ENCODE data around the gene IL17RB.

The IL17RB gene

DNA sequence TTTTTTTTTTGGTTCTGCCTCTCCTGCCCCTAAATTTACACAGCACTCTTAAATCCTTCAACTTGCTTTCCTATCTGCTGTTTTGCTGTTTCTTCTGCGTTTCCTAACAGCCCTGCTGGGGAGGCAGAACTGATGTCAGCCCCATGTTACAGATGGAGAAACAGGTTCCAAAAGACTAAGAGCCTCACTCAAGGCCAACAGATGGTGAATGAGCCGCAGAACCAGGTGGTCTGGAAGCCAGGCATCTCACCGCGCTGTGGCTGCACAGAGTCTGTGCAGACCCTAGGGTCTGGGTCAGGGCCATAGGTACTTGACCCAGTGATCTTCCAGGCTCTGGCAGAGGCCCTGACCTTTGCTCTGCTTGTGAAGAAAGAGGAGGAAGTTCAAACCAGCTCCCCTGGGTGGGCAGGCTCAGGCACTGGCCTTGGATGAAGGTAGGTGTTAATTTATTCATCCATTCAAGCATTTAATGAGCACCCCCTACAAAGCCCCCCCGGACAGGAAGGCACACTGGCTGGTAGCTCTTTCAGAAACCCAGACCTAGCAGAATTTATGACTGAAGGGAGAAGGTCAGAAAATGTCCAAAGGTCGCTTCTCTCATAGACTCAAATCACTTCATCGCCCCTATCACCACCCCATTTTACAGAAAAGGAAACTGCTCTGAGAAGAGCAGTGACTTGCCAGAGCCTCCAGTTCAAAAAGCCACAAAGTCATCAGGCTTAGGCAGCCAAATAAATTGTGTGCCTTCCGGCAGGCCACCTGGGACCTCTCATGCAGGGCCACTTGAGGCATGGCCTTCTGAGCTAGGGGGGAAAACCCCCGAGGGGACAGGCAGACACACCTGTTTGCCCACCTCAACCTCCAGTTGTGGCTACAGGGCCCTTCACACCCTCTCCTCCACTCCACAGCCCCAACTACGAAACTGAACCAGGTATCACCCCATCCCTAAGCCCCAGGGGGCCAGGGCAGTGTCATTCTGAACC is 2.9 kb upstream of the IL17RB start:
- H3K4me1 ChIP-seq (ENCODE audit: control insufficient read depth, low read length), result peaks cover 10% of the 10 kb centered on the region
- H3K4me3 ChIP-seq (ENCODE audit: low read length), result no peak overlapping the region
- H3K36me3 ChIP-seq (ENCODE audit: control insufficient read depth, low read length), result no peaks in the 10 kb centered on the region
- no peaks in the 10 kb centered on the region for H3K9me2 ChIP-seq (replicated peaks; ENCODE audit: control insufficient read depth, low read length)
- peaks cover 51% of the 10 kb centered on the region for H3K27me3 ChIP-seq (ENCODE audit: control insufficient read depth, low read length)
- H3F3A ChIP-seq (ENCODE audit: control insufficient read depth, insufficient read depth), result no peaks in the 10 kb centered on the region
- H3K79me2 ChIP-seq (ENCODE audit: control insufficient read depth, low read length), result no peaks in the 10 kb centered on the region
- no peaks in the 10 kb centered on the region for H3K9me3 ChIP-seq (ENCODE audit: control insufficient read depth, insufficient read depth, low read length)
- no peak overlapping the region for H3K27ac ChIP-seq (ENCODE audit: low read depth, low read length)
- H4K20me1 ChIP-seq (ENCODE audit: control insufficient read depth, insufficient read depth, low read depth, low read length), result no peaks in the 10 kb centered on the region
- H3K4me2 ChIP-seq (ENCODE audit: low read length), result no peak overlapping the region
- TF ChIP-seq EZH2phosphoT487 (IDR thresholded peaks at IDR 0.05; ENCODE audit: borderline replicate concordance, low read length), result no peak
- TF ChIP-seq, protein P1, sequence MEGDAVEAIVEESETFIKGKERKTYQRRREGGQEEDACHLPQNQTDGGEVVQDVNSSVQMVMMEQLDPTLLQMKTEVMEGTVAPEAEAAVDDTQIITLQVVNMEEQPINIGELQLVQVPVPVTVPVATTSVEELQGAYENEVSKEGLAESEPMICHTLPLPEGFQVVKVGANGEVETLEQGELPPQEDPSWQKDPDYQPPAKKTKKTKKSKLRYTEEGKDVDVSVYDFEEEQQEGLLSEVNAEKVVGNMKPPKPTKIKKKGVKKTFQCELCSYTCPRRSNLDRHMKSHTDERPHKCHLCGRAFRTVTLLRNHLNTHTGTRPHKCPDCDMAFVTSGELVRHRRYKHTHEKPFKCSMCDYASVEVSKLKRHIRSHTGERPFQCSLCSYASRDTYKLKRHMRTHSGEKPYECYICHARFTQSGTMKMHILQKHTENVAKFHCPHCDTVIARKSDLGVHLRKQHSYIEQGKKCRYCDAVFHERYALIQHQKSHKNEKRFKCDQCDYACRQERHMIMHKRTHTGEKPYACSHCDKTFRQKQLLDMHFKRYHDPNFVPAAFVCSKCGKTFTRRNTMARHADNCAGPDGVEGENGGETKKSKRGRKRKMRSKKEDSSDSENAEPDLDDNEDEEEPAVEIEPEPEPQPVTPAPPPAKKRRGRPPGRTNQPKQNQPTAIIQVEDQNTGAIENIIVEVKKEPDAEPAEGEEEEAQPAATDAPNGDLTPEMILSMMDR (IDR thresholded peaks at IDR 0.05; ENCODE audit: low read depth, low read length, poor library complexity, severe bottlenecking), result no peak

DNA sequence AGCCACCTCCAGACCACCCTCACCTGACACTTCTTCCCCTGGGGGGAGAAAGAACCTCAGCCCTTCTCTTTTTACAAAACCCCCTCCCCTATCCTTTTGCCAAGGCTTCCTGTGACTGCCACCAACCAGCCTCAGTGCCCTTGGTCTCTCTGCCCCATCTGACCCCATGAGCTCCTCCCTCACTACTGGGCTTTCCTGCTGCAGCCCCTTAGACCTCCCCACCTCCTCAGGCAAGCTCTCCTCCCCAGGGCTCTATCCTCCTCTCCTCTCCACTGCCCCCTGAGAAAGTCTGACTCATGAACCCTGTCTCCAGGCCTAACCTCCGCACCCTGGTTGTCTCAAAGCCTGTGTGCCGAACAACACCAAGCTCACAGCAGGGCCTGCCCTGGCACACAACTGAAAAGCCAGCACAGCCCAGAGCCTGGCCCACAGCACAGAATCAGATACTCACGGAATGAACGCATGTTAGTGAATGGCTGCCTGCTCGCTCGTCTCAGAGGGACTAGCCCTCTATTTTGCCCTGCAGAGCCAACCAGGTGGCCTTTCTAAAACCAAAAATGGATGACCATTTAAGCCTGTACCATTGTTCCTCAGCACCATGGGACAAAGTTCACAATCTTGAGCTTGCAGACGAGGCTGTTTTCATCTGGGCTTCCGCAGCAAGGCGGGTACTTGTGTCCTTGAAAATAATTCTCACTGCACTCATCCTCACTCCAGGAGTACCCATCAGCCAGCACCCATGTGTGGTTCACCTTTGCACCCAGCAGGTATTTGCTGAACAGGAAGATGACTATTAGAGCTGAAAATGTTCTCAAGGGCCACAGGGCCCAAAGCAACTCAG is 1.9 kb upstream of the IL17RB start:
- H3K4me2 ChIP-seq (ENCODE audit: low read length), result no peak overlapping the region
- no peaks in the 10 kb centered on the region for H3F3A ChIP-seq (ENCODE audit: control insufficient read depth, insufficient read depth)
- H3K4me1 ChIP-seq (ENCODE audit: control insufficient read depth, low read length), result peaks cover 10% of the 10 kb centered on the region
- no peak overlapping the region for H3K27ac ChIP-seq (ENCODE audit: low read depth, low read length)
- H4K20me1 ChIP-seq (ENCODE audit: control insufficient read depth, insufficient read depth, low read depth, low read length), result no peaks in the 10 kb centered on the region
- H3K79me2 ChIP-seq (ENCODE audit: control insufficient read depth, low read length), result no peaks in the 10 kb centered on the region
- no peaks in the 10 kb centered on the region for H3K36me3 ChIP-seq (ENCODE audit: control insufficient read depth, low read length)
- TF ChIP-seq, protein P1 (IDR thresholded peaks at IDR 0.05; ENCODE audit: low read depth, low read length, poor library complexity, severe bottlenecking), result no peak
- TF ChIP-seq EZH2phosphoT487 (IDR thresholded peaks at IDR 0.05; ENCODE audit: borderline replicate concordance, low read length), result no peak
- H3K27me3 ChIP-seq (ENCODE audit: control insufficient read depth, low read length), result peaks cover 51% of the 10 kb centered on the region
- no peak overlapping the region for H3K4me3 ChIP-seq (ENCODE audit: low read length)
- no peaks in the 10 kb centered on the region for H3K9me3 ChIP-seq (ENCODE audit: control insufficient read depth, insufficient read depth, low read length)
- no peaks in the 10 kb centered on the region for H3K9me2 ChIP-seq (replicated peaks; ENCODE audit: control insufficient read depth, low read length)

DNA sequence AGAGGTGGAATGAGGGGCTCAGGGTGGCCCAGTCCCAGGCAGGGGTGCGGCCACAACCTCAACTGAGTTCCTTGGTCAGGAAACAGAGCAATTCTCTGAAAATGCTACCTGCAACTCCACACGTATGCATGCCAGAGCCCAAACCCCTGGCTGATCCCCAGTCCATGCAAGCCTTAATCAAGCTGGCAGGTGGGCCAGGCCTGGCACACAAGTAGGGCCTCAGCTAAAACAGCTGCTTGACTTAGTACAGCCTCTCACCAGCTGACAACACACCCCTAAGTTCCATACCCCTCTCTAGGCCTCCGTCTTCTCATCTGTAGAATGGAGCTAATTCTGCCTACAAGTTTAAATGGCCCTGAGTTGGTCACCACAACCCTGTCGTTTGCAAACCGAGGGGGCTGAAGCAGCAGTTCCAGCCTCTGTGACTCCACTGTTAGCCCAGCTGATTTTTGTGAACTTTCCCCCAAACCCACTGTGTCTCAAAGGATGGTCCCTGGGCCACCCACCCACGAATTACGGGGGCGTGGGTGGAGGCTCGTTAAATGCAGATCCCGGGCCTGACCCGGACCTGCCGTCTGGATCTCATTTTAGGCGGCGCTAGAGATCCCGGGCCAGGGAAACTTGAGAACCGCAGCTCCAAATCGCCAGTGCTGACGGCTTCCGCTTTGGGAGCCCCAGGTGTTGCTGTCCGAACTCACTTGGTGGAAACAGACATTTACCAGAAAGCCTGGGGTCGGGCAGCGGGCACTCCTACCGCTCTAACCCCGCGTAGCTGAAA is 1.1 kb upstream of the IL17RB start:
- peak overlapping the region; percentile 42 for H3K4me3 ChIP-seq (ENCODE audit: low read length)
- no peaks in the 10 kb centered on the region for H3K9me2 ChIP-seq (replicated peaks; ENCODE audit: control insufficient read depth, low read length)
- TF ChIP-seq EZH2phosphoT487 (IDR thresholded peaks at IDR 0.05; ENCODE audit: borderline replicate concordance, low read length), result no peak
- TF ChIP-seq, protein P1 (IDR thresholded peaks at IDR 0.05; ENCODE audit: low read depth, low read length, poor library complexity, severe bottlenecking), result peak; percentile 19

More for the DNA sequence above, 1.1 kb upstream of the IL17RB start:
- peak overlapping the region; percentile 56 for H3K4me2 ChIP-seq (ENCODE audit: low read length)
- H3K36me3 ChIP-seq (ENCODE audit: control insufficient read depth, low read length), result no peaks in the 10 kb centered on the region
- no peaks in the 10 kb centered on the region for H3F3A ChIP-seq (ENCODE audit: control insufficient read depth, insufficient read depth)
- H3K27ac ChIP-seq (ENCODE audit: low read depth, low read length), result no peak overlapping the region
- H4K20me1 ChIP-seq (ENCODE audit: control insufficient read depth, insufficient read depth, low read depth, low read length), result no peaks in the 10 kb centered on the region
- no peaks in the 10 kb centered on the region for H3K79me2 ChIP-seq (ENCODE audit: control insufficient read depth, low read length)
- no peaks in the 10 kb centered on the region for H3K9me3 ChIP-seq (ENCODE audit: control insufficient read depth, insufficient read depth, low read length)
- H3K27me3 ChIP-seq (ENCODE audit: control insufficient read depth, low read length), result peaks cover 51% of the 10 kb centered on the region
- peaks cover 10% of the 10 kb centered on the region for H3K4me1 ChIP-seq (ENCODE audit: control insufficient read depth, low read length)

All from DOHH2 (cell line).